OCI-LY7 (cell line): ENCODE measurements around the gene CXorf49.
"Not testable (repeated sequence)": the region's sequence is repeated elsewhere in the genome, so short reads cannot be mapped to it uniquely, and the experiment has no call there.

ENCODE experiments used
- EZH2phosphoT487 ChIP-seq: fragments of 200-600 bp; sonication (generic); IDR thresholded peaks from 2 replicates; pipeline ENCODE4 v1.6.1; 2018; ENCODE audit warnings: low read depth, borderline replicate concordance, mild to moderate bottlenecking, mixed run types, antibody characterized with exemption, low read length, moderate library complexity, mixed read lengths
- TF ChIP-seq, protein P1 (sequence below): fragments of 200-600 bp; sonication (generic); conservative IDR thresholded peaks from 2 replicates; pipeline ENCODE4 v1.5.1; 2014; ENCODE audit warnings: mild to moderate bottlenecking, antibody characterized with exemption, low read length, moderate library complexity, mixed read lengths

DNA sequence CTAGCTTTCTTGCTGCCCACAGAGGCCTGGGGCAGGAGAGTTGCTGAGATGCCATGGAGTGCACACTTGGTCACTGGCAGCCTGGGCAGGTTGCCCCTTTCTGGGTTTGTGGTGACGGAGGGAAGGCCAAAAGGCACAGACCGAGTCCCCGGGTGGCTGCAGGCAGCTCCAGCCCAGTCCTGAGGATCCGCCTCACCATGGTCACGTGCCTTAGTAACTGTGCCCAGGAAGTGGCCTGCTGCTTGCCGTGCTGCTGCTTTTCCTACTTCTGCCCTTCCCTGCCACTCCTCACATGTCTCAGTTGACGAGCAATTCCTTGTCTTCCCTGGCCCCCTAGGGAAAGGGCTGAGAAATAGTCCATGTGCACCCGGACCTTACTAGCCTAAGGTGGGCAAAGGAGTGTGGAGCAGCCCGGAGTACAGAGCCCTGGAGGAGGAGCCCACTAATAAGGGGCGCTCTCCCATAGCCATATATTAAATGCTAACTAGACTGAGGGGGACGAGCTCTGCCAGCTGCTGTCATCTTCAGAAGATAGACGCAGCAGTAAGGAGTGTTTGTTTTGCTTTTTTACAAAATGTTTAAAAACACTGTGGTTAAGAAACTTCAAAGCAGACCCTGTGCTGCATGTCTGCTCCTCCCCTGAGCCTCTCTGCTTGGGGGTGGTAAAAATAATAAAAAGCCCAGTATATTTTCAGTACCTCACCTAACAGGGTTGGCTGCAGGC lies 19.6 kb downstream of the CXorf49 start:
- TF ChIP-seq, protein P1, sequence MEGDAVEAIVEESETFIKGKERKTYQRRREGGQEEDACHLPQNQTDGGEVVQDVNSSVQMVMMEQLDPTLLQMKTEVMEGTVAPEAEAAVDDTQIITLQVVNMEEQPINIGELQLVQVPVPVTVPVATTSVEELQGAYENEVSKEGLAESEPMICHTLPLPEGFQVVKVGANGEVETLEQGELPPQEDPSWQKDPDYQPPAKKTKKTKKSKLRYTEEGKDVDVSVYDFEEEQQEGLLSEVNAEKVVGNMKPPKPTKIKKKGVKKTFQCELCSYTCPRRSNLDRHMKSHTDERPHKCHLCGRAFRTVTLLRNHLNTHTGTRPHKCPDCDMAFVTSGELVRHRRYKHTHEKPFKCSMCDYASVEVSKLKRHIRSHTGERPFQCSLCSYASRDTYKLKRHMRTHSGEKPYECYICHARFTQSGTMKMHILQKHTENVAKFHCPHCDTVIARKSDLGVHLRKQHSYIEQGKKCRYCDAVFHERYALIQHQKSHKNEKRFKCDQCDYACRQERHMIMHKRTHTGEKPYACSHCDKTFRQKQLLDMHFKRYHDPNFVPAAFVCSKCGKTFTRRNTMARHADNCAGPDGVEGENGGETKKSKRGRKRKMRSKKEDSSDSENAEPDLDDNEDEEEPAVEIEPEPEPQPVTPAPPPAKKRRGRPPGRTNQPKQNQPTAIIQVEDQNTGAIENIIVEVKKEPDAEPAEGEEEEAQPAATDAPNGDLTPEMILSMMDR: not testable (repeated sequence)
- not testable (repeated sequence) for TF ChIP-seq EZH2phosphoT487
